A673 (cell line): ENCODE data around the gene IGF2. TPM values are rescaled to one million over a fixed set of nuclear protein-coding genes. Genes with fewer than 3 reads are reported as not detected.

Source experiments
- BruUV-seq: library from RNA; stranded (reverse); fragments of 400-500 nt; replicated peaks from 2 replicates; lab custom pipeline; 2021; lab: Mats Ljungman, UMichigan
- CTCF ChIA-PET: fragments of 300-600 bp; sonication (Branson Sonifier 250); formaldehyde crosslinking; loops from one replicate; lab custom pipeline; 2022; ENCODE audit warnings: antibody characterized with exemption; lab: Charles Lee
- POLR2A ChIA-PET: fragments of 300-600 bp; sonication (Branson Sonifier 250); formaldehyde crosslinking; loops from one replicate; lab custom pipeline; 2022; ENCODE audit warnings: antibody characterized with exemption; ENCODE audit not compliant: low non-redundant PET; lab: Charles Lee
- DNase-seq: peaks from one replicate; pipeline ENCODE4 v3.0.0-alpha.2; 2015; ENCODE audit warnings: low spot score
- H3K27ac ChIP-seq: fragments of 200-600 bp; sonication (generic); 2 replicates; pipeline ENCODE4 v1.5.1; 2016; ENCODE audit warnings: mixed run types, low read depth, mild to moderate bottlenecking, mixed read lengths, antibody characterized with exemption, low read length; ENCODE audit not compliant: poor library complexity, severe bottlenecking
- H3K27me3 ChIP-seq: fragments of 200-600 bp; sonication (generic); replicated peaks from 2 replicates; pipeline ENCODE4 v1.6.1; 2017; ENCODE audit warnings: mixed run types, low read depth, mild to moderate bottlenecking, mixed read lengths, antibody characterized with exemption, low read length; ENCODE audit not compliant: insufficient read depth, poor library complexity
- H3K36me3 ChIP-seq: fragments of 200-600 bp; sonication (generic); 2 replicates; pipeline ENCODE4 v1.6.1; 2016; ENCODE audit warnings: mixed run types, mild to moderate bottlenecking, mixed read lengths, antibody characterized with exemption, low read length; ENCODE audit not compliant: insufficient read depth, poor library complexity, severe bottlenecking
- H3K4me1 ChIP-seq: fragments of 200-600 bp; sonication (generic); 2 replicates; pipeline ENCODE4 v1.6.1; 2017; ENCODE audit warnings: mixed run types, mild to moderate bottlenecking, mixed read lengths, antibody characterized with exemption, low read length; ENCODE audit not compliant: insufficient read depth, poor library complexity, severe bottlenecking
- H3K4me3 ChIP-seq: fragments of 200-600 bp; sonication (generic); 2 replicates; pipeline ENCODE4 v1.5.1; 2016; ENCODE audit warnings: low read depth, mixed run types, mild to moderate bottlenecking, mixed read lengths, low read length; ENCODE audit not compliant: poor library complexity, severe bottlenecking
- H3K9me3 ChIP-seq: fragments of 200-600 bp; sonication (generic); 2 replicates; pipeline ENCODE4 v1.6.1; 2016; ENCODE audit warnings: mixed run types, low read depth, mild to moderate bottlenecking, mixed read lengths, antibody characterized with exemption, low read length; ENCODE audit not compliant: poor library complexity, severe bottlenecking
- CTCF ChIP-seq: fragments of 300-800, 200-600 bp; sonication (generic); conservative IDR thresholded peaks from 2 replicates; pipeline ENCODE4 v1.5.1; 2017; ENCODE audit warnings: low read depth, mild to moderate bottlenecking, antibody characterized with exemption, low read length, moderate library complexity, mixed read lengths
- EZH2 ChIP-seq: fragments of 200-600 bp; sonication (generic); IDR thresholded peaks from 2 replicates; pipeline ENCODE4 v1.6.1; 2017; ENCODE audit warnings: borderline replicate concordance, low read depth, mild to moderate bottlenecking, mixed read lengths, antibody characterized with exemption, low read length; ENCODE audit not compliant: poor library complexity, severe bottlenecking
- intact Hi-C: fragments of 100-400 bp; cut with micrococcal nuclease; formaldehyde crosslinking; loops from one replicate; pipeline ENCODE4 v1.10.0; 2022; ENCODE audit not compliant: unreplicated experiment
- total RNA-seq: library from RNA; stranded (reverse); gene quantifications from 2 replicates; pipeline ENCODE4 v1.2.3, GENCODE V29; 2021

Gene IGF2
- total RNA-seq, 1 experiment from 2014 or later, result 0.17 TPM

GRCh38 chr11:2164081-2164480, 24.9 kb upstream of the IGF2 start:
- Histone ChIP-seq H3K36me3 (no peaks in the 10 kb centered on the region), H3K27me3 (no peaks in the 10 kb centered on the region), H3K27ac (no peak overlapping the region), H3K4me3 (no peak overlapping the region), H3K4me1 (no peaks in the 10 kb centered on the region), H3K9me3 (no peaks in the 10 kb centered on the region)
- BruUV-seq, result no TSS peak
- no peak for DNase-seq
- POLR2A ChIA-PET, result no interaction called here
- CTCF ChIA-PET, result no interaction called here
- intact Hi-C loops, result no loop called here
- TF ChIP-seq EZH2 (no peak), CTCF (no peak)

DNA sequence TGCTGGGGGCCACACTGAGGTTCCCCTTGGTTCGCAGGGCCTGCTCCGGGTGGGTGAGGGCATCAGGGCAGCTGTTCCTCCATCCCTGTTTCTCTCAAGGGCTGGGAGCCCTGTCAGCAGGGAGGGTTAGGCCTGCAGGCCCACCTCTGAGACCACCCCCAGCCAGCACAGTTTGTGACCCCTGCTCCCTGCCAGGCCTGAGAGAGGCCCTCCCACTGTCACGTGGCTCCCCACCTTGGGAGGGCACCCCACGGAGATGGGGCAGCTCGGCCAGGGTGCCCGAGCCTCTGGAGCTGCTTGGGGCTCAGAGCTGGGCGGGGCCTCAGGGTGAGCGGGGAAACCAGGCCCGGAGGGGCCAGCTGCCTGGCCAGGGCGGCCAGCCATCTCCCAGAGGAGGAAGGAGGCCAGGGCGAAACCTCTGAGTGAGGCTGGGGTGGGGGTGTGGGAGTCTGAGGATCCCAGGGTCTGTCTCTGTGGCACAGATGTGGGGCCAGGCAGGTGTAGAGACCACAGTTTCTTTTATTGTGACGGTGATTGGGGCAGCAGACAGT, 24.3 kb upstream of the IGF2 start:
- Histone ChIP-seq H3K27me3 (no peaks in the 10 kb centered on the region), H3K9me3 (no peaks in the 10 kb centered on the region), H3K4me3 (no peak overlapping the region), H3K4me1 (no peaks in the 10 kb centered on the region), H3K27ac (no peak overlapping the region), H3K36me3 (no peaks in the 10 kb centered on the region)
- ChIA-PET POLR2A (no interaction called here), CTCF (no interaction called here)
- TF ChIP-seq EZH2 (no peak), CTCF (no peak)
- intact Hi-C loops, result no loop called here
- no peak for DNase-seq
- BruUV-seq, result no TSS peak

DNA sequence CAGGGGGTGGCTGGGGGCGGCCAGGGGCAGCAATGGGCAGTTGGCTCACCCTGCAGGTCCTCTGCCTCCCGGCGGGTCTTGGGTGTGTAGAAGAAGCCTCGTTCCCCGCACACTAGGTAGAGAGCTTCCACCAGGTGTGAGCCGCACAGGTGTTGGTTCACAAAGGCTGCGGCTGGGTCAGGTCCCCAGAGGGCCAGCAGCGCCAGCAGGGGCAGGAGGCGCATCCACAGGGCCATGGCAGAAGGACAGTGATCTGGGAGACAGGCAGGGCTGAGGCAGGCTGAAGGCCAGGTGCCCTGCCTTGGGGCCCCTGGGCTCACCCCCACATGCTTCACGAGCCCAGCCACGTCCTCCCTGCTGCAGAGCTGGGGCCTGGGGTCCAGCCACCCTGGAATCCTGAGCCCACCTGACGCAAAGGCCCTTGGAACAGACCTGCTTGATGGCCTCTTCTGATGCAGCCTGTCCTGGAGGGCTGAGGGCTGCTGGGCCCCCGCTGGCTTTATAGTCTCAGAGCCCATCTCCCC, 21.6 kb upstream of the IGF2 start, which contains the start of gene INS:
TSS of gene INS (minus strand) at position 474 of the 524 bp plus-strand sequence. CDS start at position 236, 238 bp downstream.
- no peak for DNase-seq
- Histone ChIP-seq H3K27me3 (no peaks in the 10 kb centered on the region), H3K9me3 (no peaks in the 10 kb centered on the region), H3K4me3 (no peak within 1 kb of the TSS), H3K4me1 (no peaks in the 10 kb centered on the region), H3K36me3 (no peaks in the 10 kb centered on the region), H3K27ac (no peak within 1 kb of the TSS)
- no TSS peak for BruUV-seq
- intact Hi-C loops, result no loop called here
- TF ChIP-seq EZH2, result no peak
- no peak for TF ChIP-seq CTCF
- CTCF ChIA-PET, result no interaction called here
- POLR2A ChIA-PET, result no interaction called here
